Measurements from ENCODE around the gene ATP2A1.
A peak's percentile ranks its signal among the peaks of the same experiment; 100 is the strongest.
"Not testable (repeated sequence)": the region's sequence is repeated elsewhere in the genome, so short reads cannot be mapped to it uniquely, and the experiment has no call there.

Gene ATP2A1

GRCh38 chr16:28913946-28914724, 35.8 kb downstream of the ATP2A1 start:
- no peak for DNase-seq

GRCh38 chr16:28915181-28915580, 36.9 kb downstream of the ATP2A1 start:
- no peak for DNase-seq

- no peak for DNase-seq
Observed at GRCh38 chr16:28917095-28917494, 38.8 kb downstream of the ATP2A1 start.

GRCh38 chr16:28918698-28919097, 40.4 kb downstream of the ATP2A1 start:
- DNase-seq, result no peak

GRCh38 chr16:28923231-28923587, 44.9 kb downstream of the ATP2A1 start:
- no peak for DNase-seq

- DNase-seq, result peak; percentile 49
Observed at GRCh38 chr16:28923652-28924398, 45.5 kb downstream of the ATP2A1 start.

- DNase-seq, result no peak
Observed at GRCh38 chr16:28924399-28924761, 46.1 kb downstream of the ATP2A1 start.

- no peak for DNase-seq
Observed at GRCh38 chr16:28924762-28925385, 46.6 kb downstream of the ATP2A1 start, which contains the start of gene RABEP2. Gene RABEP2, minus strand, starts transcription at chr16:28925238. Its CDS starts 75 bp downstream, at chr16:28925163.

GRCh38 chr16:28925386-28926228, 47.3 kb downstream of the ATP2A1 start:
- DNase-seq, result no peak

- not testable (repeated sequence) for DNase-seq
Observed at GRCh38 chr16:28926284-28926683, 48.0 kb downstream of the ATP2A1 start.

GRCh38 chr16:28927815-28928214, 49.5 kb downstream of the ATP2A1 start:
- DNase-seq, result no peak

GRCh38 chr16:28930203-28930602, 51.9 kb downstream of the ATP2A1 start:
- no peak for DNase-seq

GRCh38 chr16:28930652-28931051, 52.4 kb downstream of the ATP2A1 start:
- no peak for DNase-seq

- no peak for DNase-seq
Observed at GRCh38 chr16:28931801-28932225, 53.5 kb downstream of the ATP2A1 start, which contains the start of gene CD19. Gene CD19, plus strand, starts transcription at chr16:28931971. Its CDS starts 30 bp downstream, at chr16:28932001.

- DNase-seq, result no peak
Observed at GRCh38 chr16:28932339-28933141, 54.3 kb downstream of the ATP2A1 start.

GRCh38 chr16:28933171-28933570, 54.9 kb downstream of the ATP2A1 start:
- DNase-seq, result no peak

GRCh38 chr16:28935346-28935745, 57.1 kb downstream of the ATP2A1 start:
- DNase-seq, result no peak

- DNase-seq, result peak; percentile 66
Observed at GRCh38 chr16:28935924-28936783, 57.9 kb downstream of the ATP2A1 start.

GRCh38 chr16:28936784-28937155, 58.5 kb downstream of the ATP2A1 start:
- DNase-seq, result no peak

GRCh38 chr16:28937222-28937876, 59.1 kb downstream of the ATP2A1 start:
- no peak for DNase-seq

All from SIG-M5 (cell line).